Skeletal muscle satellite cell (primary cell): ENCODE results near the gene ERC1. TPM values are rescaled to one million over a fixed set of nuclear protein-coding genes. Genes with fewer than 3 reads are reported as not detected.

Experiments used
- H3K27me3 ChIP-seq: 2 replicates; pipeline ENCODE4 v1.7.0; 2013; ENCODE audit warnings: low read length; ENCODE audit not compliant: control insufficient read depth, insufficient read depth
- H3K36me3 ChIP-seq: 2 replicates; pipeline ENCODE4 v1.7.0; 2013; ENCODE audit warnings: mild to moderate bottlenecking, control low read depth, low read length; ENCODE audit not compliant: insufficient read depth
- H3K4me1 ChIP-seq: 2 replicates; pipeline ENCODE4 v1.7.0; 2013; ENCODE audit warnings: low read length; ENCODE audit not compliant: control insufficient read depth, insufficient read depth
- H3K4me2 ChIP-seq: 2 replicates; pipeline ENCODE4 v1.7.0; 2013; ENCODE audit warnings: mild to moderate bottlenecking, low read length
- H3K4me3 ChIP-seq: 2 replicates; pipeline ENCODE4 v1.7.0; 2013; ENCODE audit warnings: low read length
- H3K9ac ChIP-seq: 2 replicates; pipeline ENCODE4 v1.7.0; 2013; ENCODE audit warnings: mild to moderate bottlenecking, low read depth, low read length, moderate library complexity
- H3K9me3 ChIP-seq: replicated peaks from 2 replicates; pipeline ENCODE4 v1.7.0; 2013; ENCODE audit warnings: mild to moderate bottlenecking, control low read depth, low read length
- total RNA-seq: library from RNA; depleted of rRNA; stranded (reverse); fragments of >200 nt; gene quantifications from 2 replicates; pipeline ENCODE4 v1.2.3, GENCODE V29; 2012; rRNA removed

The ERC1 gene
- 29.4 and 30.6 TPM in 2 replicates for total RNA-seq

DNA sequence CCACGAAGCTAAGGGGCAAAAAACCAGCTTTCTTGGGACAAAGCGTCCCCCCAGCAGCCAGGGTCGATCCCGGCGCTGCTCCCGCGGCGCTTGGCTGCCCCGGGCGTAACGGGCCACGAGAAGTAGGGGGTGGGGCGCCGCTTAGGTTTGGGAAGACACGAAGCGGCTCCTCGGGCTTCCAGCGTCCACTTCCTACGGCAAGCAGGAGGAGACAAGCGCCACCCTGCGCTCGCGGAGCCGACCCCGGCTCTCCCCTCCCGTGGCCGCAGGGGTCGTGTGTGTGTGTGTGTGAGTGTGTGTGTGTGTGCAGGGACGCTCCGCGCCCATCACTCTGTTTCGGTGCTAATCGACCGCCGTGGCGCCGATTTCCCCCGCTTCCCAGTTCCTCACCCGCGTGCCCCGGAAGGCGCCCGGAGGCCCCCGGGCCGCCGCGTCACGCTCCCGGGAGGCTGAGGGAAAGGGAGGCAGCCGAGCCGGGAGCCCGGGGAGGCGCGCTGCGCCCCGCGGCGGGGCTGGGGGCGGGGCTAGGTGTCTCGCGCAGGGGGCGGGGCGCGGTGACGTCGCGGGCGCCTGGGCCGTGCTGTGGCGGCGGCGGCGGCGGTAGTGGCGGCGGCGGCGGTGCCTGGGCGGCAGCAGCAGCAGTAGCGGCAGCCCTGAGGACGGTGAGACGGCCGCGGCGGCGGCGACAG is at the start of gene ERC1:
ERC1 (plus strand) TSS at position 563 of the 689 bp plus-strand sequence. CDS start 36,681 bp downstream, outside the sequence.
- H3K4me2 ChIP-seq, result peak within 1 kb of the TSS; percentile 100
- peak within 1 kb of the TSS; percentile 99 for H3K9ac ChIP-seq
- no peaks in the 10 kb centered on the region for H3K9me3 ChIP-seq
- H3K4me1 ChIP-seq, result peaks cover 41% of the 10 kb centered on the region
- peak within 1 kb of the TSS; percentile 95 for H3K4me3 ChIP-seq
- no peaks in the 10 kb centered on the region for H3K27me3 ChIP-seq
- H3K36me3 ChIP-seq, result no peaks in the 10 kb centered on the region

DNA sequence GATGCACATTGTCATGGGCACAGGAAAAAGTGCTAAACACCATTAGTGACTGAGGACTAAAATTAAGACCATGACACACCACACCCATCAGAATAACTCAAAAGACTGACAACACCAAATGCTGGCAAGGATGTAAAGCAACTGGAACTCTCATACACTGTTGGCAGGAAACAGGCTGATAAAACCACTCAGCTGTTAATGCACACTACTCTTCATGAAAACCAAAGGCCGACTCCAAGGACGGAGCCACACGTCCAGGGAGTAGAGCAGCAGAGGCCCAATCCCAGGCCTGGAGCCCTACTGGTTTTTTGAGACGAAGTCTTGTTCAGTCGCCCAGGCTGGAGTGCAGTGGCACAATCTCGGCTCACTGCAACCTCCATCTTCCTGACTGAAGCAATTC is 48.0 kb upstream of the ERC1 start:
- Histone ChIP-seq H3K9me3 (no peaks in the 10 kb centered on the region), H3K36me3 (peaks cover 5% of the 10 kb centered on the region), H3K4me2 (no peak overlapping the region), H3K9ac (no peak overlapping the region), H3K4me3 (no peak overlapping the region), H3K27me3 (no peaks in the 10 kb centered on the region), H3K4me1 (peaks cover 16% of the 10 kb centered on the region)

- Histone ChIP-seq H3K27me3 (no peaks in the 10 kb centered on the region), H3K9ac (no peak overlapping the region), H3K4me3 (no peak overlapping the region), H3K9me3 (no peaks in the 10 kb centered on the region), H3K36me3 (no peaks in the 10 kb centered on the region), H3K4me1 (peaks cover 22% of the 10 kb centered on the region), H3K4me2 (no peak overlapping the region)
These were observed 46.8 kb upstream of the ERC1 start for GRCh38 chr12:944211-944610.

- Histone ChIP-seq H3K9me3 (no peaks in the 10 kb centered on the region), H3K4me2 (no peak overlapping the region), H3K36me3 (no peaks in the 10 kb centered on the region), H3K4me1 (peaks cover 22% of the 10 kb centered on the region), H3K9ac (no peak overlapping the region), H3K27me3 (no peaks in the 10 kb centered on the region), H3K4me3 (no peak overlapping the region)
These were observed 44.8 kb upstream of the ERC1 start for GRCh38 chr12:946212-946611.

DNA sequence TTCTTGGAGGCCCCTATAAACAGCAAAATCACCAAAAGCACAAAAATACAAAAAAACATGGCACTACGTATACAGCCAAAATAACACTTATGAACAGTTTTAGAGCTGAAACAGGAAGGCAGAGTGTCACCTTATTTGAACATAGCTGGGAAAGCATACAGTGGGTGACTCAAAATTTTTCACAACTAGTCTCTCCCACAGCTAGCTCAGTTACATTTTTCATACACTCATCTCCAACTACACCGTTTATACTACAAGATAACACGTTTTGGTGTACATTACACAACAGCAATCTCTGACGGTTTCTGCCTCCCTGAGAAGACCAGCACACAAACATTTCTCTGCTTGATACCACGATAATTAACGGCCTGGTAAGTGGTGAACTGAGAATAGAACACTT is 44.4 kb upstream of the ERC1 start:
- Histone ChIP-seq H3K27me3 (no peaks in the 10 kb centered on the region), H3K36me3 (no peaks in the 10 kb centered on the region), H3K4me3 (no peak overlapping the region), H3K4me2 (no peak overlapping the region), H3K9me3 (no peaks in the 10 kb centered on the region), H3K4me1 (peaks cover 22% of the 10 kb centered on the region), H3K9ac (no peak overlapping the region)

- no peaks in the 10 kb centered on the region for H3K27me3 ChIP-seq
- H3K36me3 ChIP-seq, result no peaks in the 10 kb centered on the region
- H3K4me2 ChIP-seq, result peak overlapping the region; percentile 89
- H3K4me3 ChIP-seq, result peak overlapping the region; percentile 79
- peaks cover 20% of the 10 kb centered on the region for H3K4me1 ChIP-seq
- H3K9me3 ChIP-seq, result no peaks in the 10 kb centered on the region
- H3K9ac ChIP-seq, result peak overlapping the region; percentile 86
These were observed 42.8 kb upstream of the ERC1 start for GRCh38 chr12:948238-948637.

- H3K4me3 ChIP-seq, result peak within 1 kb of the TSS; percentile 79
- H3K27me3 ChIP-seq, result no peaks in the 10 kb centered on the region
- peaks cover 31% of the 10 kb centered on the region for H3K4me1 ChIP-seq
- H3K4me2 ChIP-seq, result peak within 1 kb of the TSS; percentile 89
- peak within 1 kb of the TSS; percentile 86 for H3K9ac ChIP-seq
- no peaks in the 10 kb centered on the region for H3K9me3 ChIP-seq
- no peaks in the 10 kb centered on the region for H3K36me3 ChIP-seq
These were observed 41.4 kb upstream of the ERC1 start, which contains the start of gene RAD52 for GRCh38 chr12:949453-950191. TSS of gene RAD52 (minus strand) at chr12:949694. CDS start at chr12:933058, 16,636 bp downstream.

DNA sequence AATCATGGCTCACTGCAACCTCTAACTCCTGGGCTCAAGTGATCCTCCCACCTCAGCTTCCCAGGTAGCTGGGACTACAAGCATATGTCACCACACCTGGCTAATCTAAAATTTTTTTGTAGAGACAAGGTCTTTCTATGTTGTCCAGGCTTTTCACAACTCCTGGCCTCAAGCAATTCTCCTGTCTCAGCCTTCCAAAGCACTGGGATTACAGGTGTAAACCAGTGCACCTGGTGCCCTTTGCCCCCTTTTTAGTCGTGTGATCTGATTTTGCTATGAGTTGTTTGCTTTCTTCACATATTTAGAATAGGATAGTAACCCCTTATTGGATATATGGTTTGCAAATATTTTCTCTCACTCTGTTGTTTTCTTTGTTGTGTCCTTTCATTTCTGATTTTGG is 39.8 kb upstream of the ERC1 start:
- no peaks in the 10 kb centered on the region for H3K36me3 ChIP-seq
- no peaks in the 10 kb centered on the region for H3K27me3 ChIP-seq
- no peaks in the 10 kb centered on the region for H3K9me3 ChIP-seq
- no peak overlapping the region for H3K9ac ChIP-seq
- no peak overlapping the region for H3K4me3 ChIP-seq
- H3K4me1 ChIP-seq, result peaks cover 27% of the 10 kb centered on the region
- no peak overlapping the region for H3K4me2 ChIP-seq

DNA sequence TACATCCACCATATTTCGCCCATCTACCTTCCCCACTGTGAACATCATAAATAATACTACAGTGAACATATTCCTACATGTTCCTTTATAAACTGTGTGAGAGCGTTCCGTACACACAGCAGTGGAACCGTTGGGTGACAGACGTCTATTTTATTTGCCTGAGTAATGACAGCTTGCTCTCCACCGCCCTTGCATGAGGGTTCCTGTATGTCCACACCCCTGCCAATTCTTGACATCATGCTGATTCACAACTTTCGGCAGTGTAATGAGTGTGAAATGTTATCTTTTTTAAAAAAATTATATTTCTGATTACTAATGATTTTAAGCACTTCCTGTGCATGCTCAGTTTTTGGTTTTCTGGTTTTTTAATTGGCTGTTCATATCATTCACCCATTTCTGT is 37.2 kb upstream of the ERC1 start:
- Histone ChIP-seq H3K36me3 (no peaks in the 10 kb centered on the region), H3K4me3 (no peak overlapping the region), H3K9me3 (no peaks in the 10 kb centered on the region), H3K4me1 (peaks cover 20% of the 10 kb centered on the region), H3K4me2 (peak overlapping the region; percentile 72), H3K27me3 (no peaks in the 10 kb centered on the region), H3K9ac (peak overlapping the region; percentile 5)

GRCh38 chr12:954741-955140 is 36.3 kb upstream of the ERC1 start:
- Histone ChIP-seq H3K36me3 (no peaks in the 10 kb centered on the region), H3K4me1 (peaks cover 22% of the 10 kb centered on the region), H3K4me2 (no peak overlapping the region), H3K9ac (no peak overlapping the region), H3K27me3 (no peaks in the 10 kb centered on the region), H3K9me3 (no peaks in the 10 kb centered on the region), H3K4me3 (no peak overlapping the region)

- peaks cover 22% of the 10 kb centered on the region for H3K4me1 ChIP-seq
- H3K9ac ChIP-seq, result no peak overlapping the region
- no peak overlapping the region for H3K4me2 ChIP-seq
- no peaks in the 10 kb centered on the region for H3K27me3 ChIP-seq
- no peaks in the 10 kb centered on the region for H3K36me3 ChIP-seq
- H3K9me3 ChIP-seq, result no peaks in the 10 kb centered on the region
- H3K4me3 ChIP-seq, result no peak overlapping the region
These were observed 35.1 kb upstream of the ERC1 start for GRCh38 chr12:955939-956338.
